GM19455 (cell line): Measurements from ENCODE around the gene MAGEA4.
"Not testable (repeated sequence)": the region's sequence is repeated elsewhere in the genome, so short reads cannot be mapped to it uniquely, and the experiment has no call there.

ENCODE experiments used
- ATAC-seq: cut with Tn5 transposase; IDR thresholded peaks from one replicate; pipeline ENCODE4 v1.9.1; 2021; ENCODE audit not compliant: unreplicated experiment

The MAGEA4 gene

GRCh38 chrX:151912780-151913179 is at the start of gene MAGEA4:
MAGEA4 (plus strand) TSS chrX:151912889; CDS start chrX:151923665, 10,776 bp downstream.
- no peak for ATAC-seq

GRCh38 chrX:151870602-151871001 is 42.1 kb upstream of the MAGEA4 start:
- ATAC-seq: no peak

GRCh38 chrX:151871244-151871643 is 41.4 kb upstream of the MAGEA4 start:
- no peak for ATAC-seq

GRCh38 chrX:151873096-151873495 is 39.6 kb upstream of the MAGEA4 start:
- ATAC-seq: no peak

GRCh38 chrX:151875270-151876026 is 37.2 kb upstream of the MAGEA4 start:
- no peak for ATAC-seq

GRCh38 chrX:151878574-151878973 is 34.1 kb upstream of the MAGEA4 start:
- no peak for ATAC-seq

GRCh38 chrX:151879856-151880255 is 32.8 kb upstream of the MAGEA4 start:
- no peak for ATAC-seq

GRCh38 chrX:151880895-151881294 is 31.8 kb upstream of the MAGEA4 start:
- ATAC-seq: no peak

- ATAC-seq: no peak
Measured at GRCh38 chrX:151889421-151889820, 23.3 kb upstream of the MAGEA4 start.

- no peak for ATAC-seq
Measured at GRCh38 chrX:151896734-151897474, 15.8 kb upstream of the MAGEA4 start.

- ATAC-seq: no peak
Measured at GRCh38 chrX:151899622-151900021, 13.1 kb upstream of the MAGEA4 start.

- no peak for ATAC-seq
Measured at GRCh38 chrX:151901826-151902225, 10.9 kb upstream of the MAGEA4 start.

GRCh38 chrX:151902813-151903591 is 9.7 kb upstream of the MAGEA4 start:
- ATAC-seq: no peak

GRCh38 chrX:151904989-151905388 is 7.7 kb upstream of the MAGEA4 start:
- no peak for ATAC-seq

- no peak for ATAC-seq
Measured at GRCh38 chrX:151912221-151912620, 468 bp upstream of the MAGEA4 start.

GRCh38 chrX:151918736-151919135 is 6.0 kb downstream of the MAGEA4 start:
- not testable (repeated sequence) for ATAC-seq

GRCh38 chrX:151919610-151920009 is 6.9 kb downstream of the MAGEA4 start:
- no peak for ATAC-seq

GRCh38 chrX:151920101-151920500 is 7.4 kb downstream of the MAGEA4 start:
- ATAC-seq: no peak

GRCh38 chrX:151920530-151920929 is 7.8 kb downstream of the MAGEA4 start:
- ATAC-seq: no peak

- ATAC-seq: no peak
Measured at GRCh38 chrX:151921292-151921691, 8.6 kb downstream of the MAGEA4 start.

- ATAC-seq: no peak
Measured at GRCh38 chrX:151921866-151922265, 9.2 kb downstream of the MAGEA4 start.

- no peak for ATAC-seq
Measured at GRCh38 chrX:151922692-151923091, 10.0 kb downstream of the MAGEA4 start.
